ENCODE measurements around the gene DLGAP1. TPM values are rescaled to one million over a fixed set of nuclear protein-coding genes. Genes with fewer than 3 reads are reported as not detected.

Gene DLGAP1
- total and polyA plus RNA-seq, 2 experiments from 2014 or later: 3.1 to 6.5 TPM

GRCh38 chr18:3540805-3541548 is 914.1 kb downstream of the DLGAP1 start:
- Histone ChIP-seq H3K79me2 (no peaks in the 10 kb centered on the region), H4K20me1 (ENCODE audit: insufficient read depth, poor library complexity, severe bottlenecking) (no peaks in the 10 kb centered on the region), H2AFZ (no peak overlapping the region), H3K9me3 (ENCODE audit: low read depth) (no peaks in the 10 kb centered on the region), H3K9me2 (replicated peaks; ENCODE audit: insufficient read depth) (no peaks in the 10 kb centered on the region), H3K4me2 (peak overlapping the region; percentile 35), H3K27me3 (no peaks in the 10 kb centered on the region), H3K36me3 (replicated peaks; ENCODE audit: insufficient read depth, low read depth) (no peaks in the 10 kb centered on the region), H3K4me3 (no peak overlapping the region), H3K4me1 (ENCODE audit: insufficient read depth) (peaks cover 4% of the 10 kb centered on the region), H3K27ac (peak overlapping the region; percentile 21)
- DNase-seq (ENCODE audit: low spot score): no peak
- TF ChIP-seq EZH2phosphoT487 (IDR thresholded peaks at IDR 0.05; ENCODE audit: low read depth, severe bottlenecking, unreplicated experiment): no peak
- no peak for TF ChIP-seq CTCF (IDR thresholded peaks at IDR 0.05; ENCODE audit: poor library complexity)
- TF ChIP-seq EZH2 (IDR thresholded peaks at IDR 0.05; ENCODE audit: borderline replicate concordance): no peak
- 73% methylated on average over 6 of the region's 6 CpGs for WGBS (ENCODE audit: low lambda C conversion rate, missing lambda C conversion rate)

- H3K36me3 ChIP-seq (replicated peaks; ENCODE audit: insufficient read depth, low read depth): no peaks in the 10 kb centered on the region
- no peak for TF ChIP-seq EZH2 (IDR thresholded peaks at IDR 0.05; ENCODE audit: borderline replicate concordance)
- no peak for TF ChIP-seq EZH2phosphoT487 (IDR thresholded peaks at IDR 0.05; ENCODE audit: low read depth, severe bottlenecking, unreplicated experiment)
- TF ChIP-seq CTCF (IDR thresholded peaks at IDR 0.05; ENCODE audit: poor library complexity): no peak
- 89% methylated on average over 3 of the region's 3 CpGs for WGBS (ENCODE audit: low lambda C conversion rate, missing lambda C conversion rate)
- peaks cover 4% of the 10 kb centered on the region for H3K4me1 ChIP-seq (ENCODE audit: insufficient read depth)
- no peak overlapping the region for H3K27ac ChIP-seq
- no peaks in the 10 kb centered on the region for H3K9me3 ChIP-seq (ENCODE audit: low read depth)
- DNase-seq (ENCODE audit: low spot score): no peak
- no peaks in the 10 kb centered on the region for H3K79me2 ChIP-seq
- H4K20me1 ChIP-seq (ENCODE audit: insufficient read depth, poor library complexity, severe bottlenecking): no peaks in the 10 kb centered on the region
- no peak overlapping the region for H2AFZ ChIP-seq
- H3K27me3 ChIP-seq: no peaks in the 10 kb centered on the region
- no peak overlapping the region for H3K4me2 ChIP-seq
- no peak overlapping the region for H3K4me3 ChIP-seq
- no peaks in the 10 kb centered on the region for H3K9me2 ChIP-seq (replicated peaks; ENCODE audit: insufficient read depth)
Observed at GRCh38 chr18:3538954-3539617, 916.0 kb downstream of the DLGAP1 start.

GRCh38 chr18:3538456-3538855 is 916.7 kb downstream of the DLGAP1 start:
- H3K36me3 ChIP-seq (replicated peaks; ENCODE audit: insufficient read depth, low read depth): no peaks in the 10 kb centered on the region
- no peak overlapping the region for H2AFZ ChIP-seq
- DNase-seq (ENCODE audit: low spot score): no peak
- H3K27ac ChIP-seq: no peak overlapping the region
- H3K27me3 ChIP-seq: no peaks in the 10 kb centered on the region
- no peaks in the 10 kb centered on the region for H3K9me2 ChIP-seq (replicated peaks; ENCODE audit: insufficient read depth)
- no peak overlapping the region for H3K4me3 ChIP-seq
- TF ChIP-seq EZH2 (IDR thresholded peaks at IDR 0.05; ENCODE audit: borderline replicate concordance): no peak
- no peak for TF ChIP-seq CTCF (IDR thresholded peaks at IDR 0.05; ENCODE audit: poor library complexity)
- no peak for TF ChIP-seq EZH2phosphoT487 (IDR thresholded peaks at IDR 0.05; ENCODE audit: low read depth, severe bottlenecking, unreplicated experiment)
- no peaks in the 10 kb centered on the region for H3K79me2 ChIP-seq
- no peak overlapping the region for H3K4me2 ChIP-seq
- WGBS (ENCODE audit: low lambda C conversion rate, missing lambda C conversion rate): 77% methylated on average over 3 of the region's 3 CpGs
- no peaks in the 10 kb centered on the region for H3K9me3 ChIP-seq (ENCODE audit: low read depth)
- H3K4me1 ChIP-seq (ENCODE audit: insufficient read depth): peaks cover 4% of the 10 kb centered on the region
- H4K20me1 ChIP-seq (ENCODE audit: insufficient read depth, poor library complexity, severe bottlenecking): no peaks in the 10 kb centered on the region
